HAP-1 (cell line): Measurements from ENCODE around the gene IDI2.
"Not testable (repeated sequence)": the region's sequence is repeated elsewhere in the genome, so short reads cannot be mapped to it uniquely, and the experiment has no call there.

Experiments
- DNase-seq, 2 experiments: peaks; one replicate each; pipeline ENCODE4 v3.0.0-alpha.2; 2016 to 2020; ENCODE audit warnings: low spot score in 2 of 2
- H3K27me3 ChIP-seq: fragments of 250-450 bp; sonication (Bioruptor Pico); 2 replicates; pipeline ENCODE4 v1.5.1; 2020; ENCODE audit warnings: low read depth, mild to moderate bottlenecking, moderate library complexity
- H3K36me3 ChIP-seq: fragments of 250-450 bp; sonication (Bioruptor Pico); replicated peaks from 2 replicates; pipeline ENCODE4 v1.5.1; 2020; ENCODE audit warnings: mild to moderate bottlenecking
- H3K4me1 ChIP-seq: fragments of 250-450 bp; sonication (Bioruptor Pico); 2 replicates; pipeline ENCODE4 v1.5.1; 2020; ENCODE audit warnings: mild to moderate bottlenecking
- H3K4me3 ChIP-seq: fragments of 250-450 bp; sonication (Bioruptor Pico); 2 replicates; pipeline ENCODE4 v1.5.1; 2020; ENCODE audit warnings: mild to moderate bottlenecking, moderate library complexity
- H3K9me3 ChIP-seq: fragments of 250-450 bp; sonication (Bioruptor Pico); 2 replicates; pipeline ENCODE4 v1.5.1; 2020; ENCODE audit warnings: mild to moderate bottlenecking, moderate library complexity
- in situ Hi-C: fragments of 300-500 bp; cut with MboI; formaldehyde crosslinking; loops from 3 replicates; pipeline ENCODE4 v1.14.3; 2020; ENCODE audit warnings: low sequenced_read_pairs, inconsistent platforms, mixed read lengths

The IDI2 gene

DNA sequence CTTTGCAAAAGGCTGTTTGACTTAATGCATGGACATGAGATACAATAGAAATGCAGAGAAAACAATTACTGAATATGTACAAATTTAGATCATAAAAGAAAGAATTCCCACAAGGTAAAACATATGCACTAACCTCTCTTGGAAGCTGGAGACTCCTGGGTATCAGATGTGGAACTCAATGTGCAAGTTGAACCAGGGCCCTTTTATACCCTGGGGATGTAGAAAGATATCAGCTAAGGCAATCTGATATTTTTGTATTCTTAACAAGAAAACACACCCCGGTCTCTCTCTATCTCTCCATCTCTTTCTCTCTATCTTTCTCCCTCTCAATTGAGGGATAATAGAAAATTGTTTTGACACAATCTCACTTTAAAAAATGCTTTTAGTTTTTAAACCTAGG lies at the start of gene IDI2:
Gene IDI2, minus strand, starts transcription at position 177 of the 400 bp plus-strand sequence. CDS start 1,136 bp downstream, outside the sequence.
- no peak for DNase-seq
- no peaks in the 10 kb centered on the region for H3K27me3 ChIP-seq
- in situ Hi-C loops: no loop called here
- peaks cover 16% of the 10 kb centered on the region for H3K4me1 ChIP-seq
- H3K36me3 ChIP-seq: no peaks in the 10 kb centered on the region
- H3K9me3 ChIP-seq: no peaks in the 10 kb centered on the region
- no peak within 1 kb of the TSS for H3K4me3 ChIP-seq

- Histone ChIP-seq H3K27me3 (no peaks in the 10 kb centered on the region), H3K4me1 (no peaks in the 10 kb centered on the region), H3K4me3 (no peak overlapping the region), H3K36me3 (peaks cover 21% of the 10 kb centered on the region), H3K9me3 (no peaks in the 10 kb centered on the region)
- DNase-seq: no peak
- in situ Hi-C loops: no loop called here
Measured at GRCh38 chr10:1074748-1075308, 49.2 kb upstream of the IDI2 start.

- no peak for DNase-seq
- H3K36me3 ChIP-seq: peaks cover 18% of the 10 kb centered on the region
- in situ Hi-C loops: no loop called here
Measured at GRCh38 chr10:1074052-1074747, 48.5 kb upstream of the IDI2 start.

DNA sequence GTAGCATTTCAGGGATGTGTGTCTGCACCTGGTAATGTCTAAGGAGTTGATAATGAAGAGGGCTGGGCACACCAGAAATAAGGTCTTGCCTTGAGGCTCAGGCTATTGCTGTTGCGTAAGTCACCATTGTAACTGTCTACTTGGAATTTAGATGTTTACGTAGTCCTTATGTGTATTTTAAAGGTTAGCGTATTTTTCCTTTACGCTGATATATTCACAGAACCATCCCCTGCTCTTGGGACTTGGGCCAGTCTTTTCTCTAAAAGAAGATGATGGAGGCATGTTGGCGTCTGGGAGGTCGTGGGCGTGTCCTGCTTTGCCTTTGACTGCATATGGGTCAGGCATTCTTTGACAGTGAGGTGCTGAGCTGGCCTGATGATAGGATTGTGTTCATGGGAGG lies 45.3 kb upstream of the IDI2 start:
- in situ Hi-C loops: no loop called here
- no peaks in the 10 kb centered on the region for H3K9me3 ChIP-seq
- peaks cover 11% of the 10 kb centered on the region for H3K36me3 ChIP-seq
- no peaks in the 10 kb centered on the region for H3K4me1 ChIP-seq
- no peaks in the 10 kb centered on the region for H3K27me3 ChIP-seq
- no peak for DNase-seq
- no peak overlapping the region for H3K4me3 ChIP-seq

More at GRCh38 chr10:1074052-1074747, 48.5 kb upstream of the IDI2 start:
- no peaks in the 10 kb centered on the region for H3K4me1 ChIP-seq
- H3K9me3 ChIP-seq: no peaks in the 10 kb centered on the region
- no peak overlapping the region for H3K4me3 ChIP-seq
- no peaks in the 10 kb centered on the region for H3K27me3 ChIP-seq

DNA sequence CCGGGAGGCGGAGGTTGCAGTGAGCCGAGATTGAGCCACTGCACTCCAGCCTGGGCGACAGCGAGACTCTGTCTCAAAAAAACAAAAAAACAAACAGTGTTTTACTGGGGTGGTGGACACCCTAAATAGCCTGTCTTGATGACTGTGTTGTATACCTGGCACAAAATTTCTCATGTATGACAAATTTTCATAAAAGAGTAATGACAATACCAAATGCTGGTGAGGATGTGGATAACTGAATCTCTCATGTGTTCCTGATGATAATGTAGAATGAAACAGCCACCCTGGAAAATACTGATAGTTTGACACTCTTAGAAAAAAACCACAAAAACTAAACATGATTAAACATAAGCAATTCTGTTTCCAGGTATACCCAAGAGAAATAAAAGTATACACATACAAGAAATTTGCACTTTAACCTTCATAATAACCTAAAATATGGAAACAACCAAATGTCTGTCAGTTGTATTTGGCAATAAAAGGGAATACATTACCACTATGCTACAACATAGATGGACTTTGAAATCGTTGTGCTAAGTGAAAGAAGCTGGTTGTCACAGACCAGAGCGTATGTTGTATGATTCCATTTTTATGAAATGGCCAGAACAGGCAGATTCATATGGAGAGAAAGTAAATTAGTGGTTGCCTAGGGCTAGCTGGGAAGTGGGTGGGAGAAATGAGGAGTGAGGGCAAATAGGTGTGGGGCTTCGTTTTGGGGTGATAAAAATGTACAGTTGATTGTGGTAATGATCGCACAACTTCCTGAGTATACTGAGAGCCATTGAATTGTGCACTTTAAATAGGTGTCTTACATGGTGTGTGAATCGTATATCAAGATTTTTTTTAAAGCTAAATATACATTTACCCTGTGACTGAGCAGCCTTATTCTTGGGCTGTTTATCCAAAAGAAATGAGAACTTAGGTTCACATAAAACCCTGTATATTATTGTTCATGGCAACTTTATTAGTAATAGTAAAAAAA lies 43.0 kb upstream of the IDI2 start:
- H3K4me3 ChIP-seq: no peak overlapping the region
- H3K27me3 ChIP-seq: no peaks in the 10 kb centered on the region
- in situ Hi-C loops: no loop called here
- H3K36me3 ChIP-seq: peaks cover 11% of the 10 kb centered on the region
- H3K4me1 ChIP-seq: peaks cover 5% of the 10 kb centered on the region
- DNase-seq: no peak
- no peaks in the 10 kb centered on the region for H3K9me3 ChIP-seq

GRCh38 chr10:1066734-1067133 lies 41.1 kb upstream of the IDI2 start:
- H3K9me3 ChIP-seq, DNase-seq, in situ Hi-C loops, H3K4me1 ChIP-seq, H3K36me3 ChIP-seq, H3K27me3 ChIP-seq, H3K4me3 ChIP-seq: not testable (repeated sequence)

- Histone ChIP-seq H3K4me3 (no peak overlapping the region), H3K36me3 (no peaks in the 10 kb centered on the region), H3K9me3 (no peaks in the 10 kb centered on the region), H3K4me1 (peaks cover 19% of the 10 kb centered on the region), H3K27me3 (no peaks in the 10 kb centered on the region)
- no peak for DNase-seq
- in situ Hi-C loops: no loop called here
Measured at GRCh38 chr10:1064964-1065247, 39.2 kb upstream of the IDI2 start.

DNA sequence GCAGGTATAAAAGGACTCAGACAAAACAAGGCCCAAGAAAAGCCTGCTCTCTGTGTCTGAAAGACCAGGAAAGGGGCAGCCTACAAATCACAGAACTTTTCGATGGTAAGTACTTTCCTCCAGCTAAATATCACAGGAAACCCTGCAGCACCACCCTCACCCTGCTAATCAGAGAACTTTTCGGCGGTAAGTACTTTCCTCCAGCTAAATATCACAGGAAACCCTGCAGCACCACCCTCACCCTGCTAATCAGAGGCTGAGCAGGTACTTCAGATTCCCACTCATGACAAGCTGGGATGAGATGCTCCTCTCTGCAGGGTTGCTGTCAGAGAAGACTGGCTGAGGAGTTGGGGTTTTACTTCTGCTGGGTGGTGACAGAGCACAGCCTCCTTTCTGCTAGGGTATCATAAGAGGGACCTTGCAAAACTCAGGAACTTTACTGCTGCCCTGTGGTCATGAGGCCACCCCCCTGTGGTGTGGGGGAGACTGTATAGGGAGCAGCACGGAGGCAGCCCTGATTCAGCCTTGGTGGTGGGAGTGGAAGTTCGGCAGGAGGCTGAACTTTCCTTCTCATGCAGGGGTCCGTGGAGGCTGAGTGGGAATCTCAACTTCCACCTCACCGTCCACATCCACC lies 37.7 kb upstream of the IDI2 start:
- in situ Hi-C loops: no loop called here
- H3K9me3 ChIP-seq: no peaks in the 10 kb centered on the region
- no peak overlapping the region for H3K4me3 ChIP-seq
- no peaks in the 10 kb centered on the region for H3K27me3 ChIP-seq
- no peak for DNase-seq
- H3K36me3 ChIP-seq: no peaks in the 10 kb centered on the region
- peaks cover 19% of the 10 kb centered on the region for H3K4me1 ChIP-seq

GRCh38 chr10:1061930-1062774 lies 36.5 kb upstream of the IDI2 start:
- Histone ChIP-seq H3K4me1 (peaks cover 19% of the 10 kb centered on the region), H3K27me3 (no peaks in the 10 kb centered on the region), H3K36me3 (no peaks in the 10 kb centered on the region), H3K9me3 (no peaks in the 10 kb centered on the region), H3K4me3 (no peak overlapping the region)
- DNase-seq: no peak
- in situ Hi-C loops: no loop called here

GRCh38 chr10:1059902-1060301 lies 34.2 kb upstream of the IDI2 start:
- H3K4me1 ChIP-seq: peaks cover 24% of the 10 kb centered on the region
- no peaks in the 10 kb centered on the region for H3K9me3 ChIP-seq
- no peak for DNase-seq
- in situ Hi-C loops: no loop called here
- H3K27me3 ChIP-seq: no peaks in the 10 kb centered on the region
- no peaks in the 10 kb centered on the region for H3K36me3 ChIP-seq
- H3K4me3 ChIP-seq: no peak overlapping the region

DNA sequence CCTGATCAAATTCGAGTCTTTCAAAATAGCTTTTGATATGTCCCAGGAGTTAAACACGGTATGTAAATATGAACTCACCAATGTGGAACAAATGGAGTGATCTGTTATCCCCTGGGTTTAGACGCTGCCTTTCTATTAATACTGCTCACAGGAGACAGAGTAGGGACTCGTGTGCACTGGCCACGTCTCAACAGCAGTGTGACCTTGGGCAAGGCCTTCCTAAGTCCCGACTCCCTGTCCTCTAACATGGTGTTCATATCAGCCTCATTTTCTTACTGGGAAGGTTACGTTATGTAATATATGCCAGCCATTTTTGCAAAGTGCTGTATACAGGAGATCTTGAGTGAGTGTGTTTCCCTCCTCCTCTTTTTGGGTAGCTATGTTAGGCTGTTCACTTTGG lies 32.4 kb upstream of the IDI2 start:
- Histone ChIP-seq H3K4me1 (peaks cover 26% of the 10 kb centered on the region), H3K36me3 (peaks cover 13% of the 10 kb centered on the region), H3K9me3 (no peaks in the 10 kb centered on the region), H3K27me3 (no peaks in the 10 kb centered on the region), H3K4me3 (no peak overlapping the region; the same call in 1 of the 2 replicates)
- in situ Hi-C loops: no loop called here
- DNase-seq: no peak

DNA sequence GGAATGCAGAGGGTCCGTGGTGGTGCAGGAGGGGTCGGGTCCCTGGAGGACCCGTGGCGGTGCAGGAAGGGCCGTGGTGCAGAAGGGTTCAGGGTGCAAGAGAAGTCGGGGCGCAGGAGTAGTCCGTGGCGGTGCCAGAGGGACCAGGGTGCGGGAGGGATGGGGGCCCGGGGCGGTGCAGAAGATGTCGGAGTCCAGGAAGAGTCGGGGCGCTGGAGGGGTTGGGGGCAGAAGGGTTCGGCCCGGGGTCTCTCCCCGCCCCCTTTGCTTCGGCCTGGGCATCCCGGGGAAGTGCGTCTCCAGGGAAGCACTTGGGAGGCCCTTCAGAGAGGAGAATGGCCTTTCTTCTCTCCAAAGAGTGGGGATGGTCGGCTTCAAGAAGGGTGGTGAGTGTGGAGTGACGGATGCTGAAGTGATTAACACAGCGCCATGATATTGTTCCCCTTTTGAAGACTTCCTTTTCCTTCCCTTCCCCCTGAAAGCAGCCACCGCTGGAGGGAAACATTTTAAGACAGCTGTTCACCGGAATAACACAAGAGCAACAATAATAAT lies 31.5 kb upstream of the IDI2 start:
- H3K27me3 ChIP-seq: no peaks in the 10 kb centered on the region
- H3K36me3 ChIP-seq: peaks cover 18% of the 10 kb centered on the region
- peaks cover 31% of the 10 kb centered on the region for H3K4me1 ChIP-seq
- in situ Hi-C loops: no loop called here
- H3K4me3 ChIP-seq: peak overlapping the region; percentile 96
- DNase-seq: peak in 1 of 2 experiments; percentile 30
- no peaks in the 10 kb centered on the region for H3K9me3 ChIP-seq
